Measurements from ENCODE around the gene GNAI2. TPM values are rescaled to one million over a fixed set of nuclear protein-coding genes. Genes with fewer than 3 reads are reported as not detected.
"Not testable (repeated sequence)": the region's sequence is repeated elsewhere in the genome, so short reads cannot be mapped to it uniquely, and the experiment has no call there.

GNAI2 gene
- total RNA-seq, 4 donors from 2014 or later = 157 to 305 (median 241) TPM

- TF ChIP-seq, protein P1, sequence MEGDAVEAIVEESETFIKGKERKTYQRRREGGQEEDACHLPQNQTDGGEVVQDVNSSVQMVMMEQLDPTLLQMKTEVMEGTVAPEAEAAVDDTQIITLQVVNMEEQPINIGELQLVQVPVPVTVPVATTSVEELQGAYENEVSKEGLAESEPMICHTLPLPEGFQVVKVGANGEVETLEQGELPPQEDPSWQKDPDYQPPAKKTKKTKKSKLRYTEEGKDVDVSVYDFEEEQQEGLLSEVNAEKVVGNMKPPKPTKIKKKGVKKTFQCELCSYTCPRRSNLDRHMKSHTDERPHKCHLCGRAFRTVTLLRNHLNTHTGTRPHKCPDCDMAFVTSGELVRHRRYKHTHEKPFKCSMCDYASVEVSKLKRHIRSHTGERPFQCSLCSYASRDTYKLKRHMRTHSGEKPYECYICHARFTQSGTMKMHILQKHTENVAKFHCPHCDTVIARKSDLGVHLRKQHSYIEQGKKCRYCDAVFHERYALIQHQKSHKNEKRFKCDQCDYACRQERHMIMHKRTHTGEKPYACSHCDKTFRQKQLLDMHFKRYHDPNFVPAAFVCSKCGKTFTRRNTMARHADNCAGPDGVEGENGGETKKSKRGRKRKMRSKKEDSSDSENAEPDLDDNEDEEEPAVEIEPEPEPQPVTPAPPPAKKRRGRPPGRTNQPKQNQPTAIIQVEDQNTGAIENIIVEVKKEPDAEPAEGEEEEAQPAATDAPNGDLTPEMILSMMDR (IDR thresholded peaks at IDR 0.05) = no peak
- DNase-seq (ENCODE audit: low spot score) = no peak
- peak; percentile 2 for ATAC-seq (ENCODE audit: low FRiP score)
Measured at GRCh38 chr3:50204804-50205412, 31.1 kb upstream of the GNAI2 start, which contains the start of gene SLC38A3. TSS of gene SLC38A3 (plus strand) at chr3:50205271. CDS start at chr3:50214200, 8,929 bp downstream.

GRCh38 chr3:50205413-50206276 is 30.4 kb upstream of the GNAI2 start:
- no peak for DNase-seq (ENCODE audit: low spot score)
- TF ChIP-seq, protein P1 (IDR thresholded peaks at IDR 0.05) = no peak
- ATAC-seq (ENCODE audit: low FRiP score) = peak; percentile 31

GRCh38 chr3:50207359-50208042 is 28.5 kb upstream of the GNAI2 start:
- ATAC-seq (ENCODE audit: low FRiP score) (no peak), DNase-seq (ENCODE audit: low spot score) (no peak)

DNA sequence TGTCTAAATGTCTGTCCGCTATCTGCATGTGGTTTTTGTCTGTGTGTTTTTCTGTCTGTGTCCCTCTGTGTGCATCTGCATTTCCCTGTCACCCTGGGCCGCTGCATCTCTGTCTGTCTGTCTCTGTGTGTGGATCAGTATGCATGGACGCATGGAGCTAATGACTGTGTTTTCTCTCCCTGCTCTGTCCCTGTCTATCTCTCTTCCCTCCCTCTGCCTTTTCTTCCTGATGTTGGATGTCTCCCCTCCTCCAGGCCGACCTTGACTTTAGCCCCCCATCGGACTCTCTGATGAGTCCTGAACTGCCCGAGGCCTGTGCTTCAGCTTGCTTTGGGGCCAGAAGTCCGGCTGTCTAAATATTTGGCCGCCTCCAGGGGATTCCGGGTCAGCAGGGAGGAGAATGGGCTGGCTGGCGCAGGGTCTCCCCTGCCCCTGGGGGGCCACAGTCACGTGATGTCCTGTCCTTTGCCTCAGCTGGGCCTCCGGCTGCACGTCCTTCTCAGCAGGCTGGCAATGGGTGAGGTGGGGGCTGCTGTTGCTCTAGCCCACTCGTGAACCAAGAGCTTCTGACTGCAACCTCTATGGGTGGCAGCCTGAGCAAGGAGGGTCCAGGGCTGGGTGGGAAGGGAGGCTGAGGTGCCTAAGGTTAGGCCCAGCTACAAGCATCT is 27.2 kb upstream of the GNAI2 start:
- TF ChIP-seq, protein P1 (IDR thresholded peaks at IDR 0.05) = no peak
- no peak for ATAC-seq (ENCODE audit: low FRiP score)

More at GRCh38 chr3:50207359-50208042, 28.5 kb upstream of the GNAI2 start:
- TF ChIP-seq, protein P1 (IDR thresholded peaks at IDR 0.05) = no peak

DNA sequence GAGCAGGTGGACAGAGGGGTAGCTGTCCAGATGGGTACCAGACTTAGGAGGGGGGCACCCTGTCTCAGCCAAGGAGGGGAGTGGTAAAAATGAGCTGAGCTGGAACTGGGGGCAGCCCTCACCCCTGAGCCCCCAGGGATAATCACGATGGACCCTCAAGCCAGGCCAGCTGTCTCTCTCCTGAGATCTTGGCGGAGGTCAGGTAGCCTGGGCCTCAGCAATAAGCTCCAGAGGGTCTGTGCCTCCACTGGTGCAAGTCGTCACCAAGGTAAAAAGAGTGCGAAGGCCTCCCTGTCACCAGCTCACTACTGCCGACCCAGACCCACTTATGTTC is 25.9 kb upstream of the GNAI2 start:
- no peak for ATAC-seq (ENCODE audit: low FRiP score)
- TF ChIP-seq, protein P1 (IDR thresholded peaks at IDR 0.05) = no peak
- DNase-seq (ENCODE audit: low spot score) = no peak

More for the DNA sequence above, 27.2 kb upstream of the GNAI2 start:
- DNase-seq (ENCODE audit: low spot score) = no peak

DNA sequence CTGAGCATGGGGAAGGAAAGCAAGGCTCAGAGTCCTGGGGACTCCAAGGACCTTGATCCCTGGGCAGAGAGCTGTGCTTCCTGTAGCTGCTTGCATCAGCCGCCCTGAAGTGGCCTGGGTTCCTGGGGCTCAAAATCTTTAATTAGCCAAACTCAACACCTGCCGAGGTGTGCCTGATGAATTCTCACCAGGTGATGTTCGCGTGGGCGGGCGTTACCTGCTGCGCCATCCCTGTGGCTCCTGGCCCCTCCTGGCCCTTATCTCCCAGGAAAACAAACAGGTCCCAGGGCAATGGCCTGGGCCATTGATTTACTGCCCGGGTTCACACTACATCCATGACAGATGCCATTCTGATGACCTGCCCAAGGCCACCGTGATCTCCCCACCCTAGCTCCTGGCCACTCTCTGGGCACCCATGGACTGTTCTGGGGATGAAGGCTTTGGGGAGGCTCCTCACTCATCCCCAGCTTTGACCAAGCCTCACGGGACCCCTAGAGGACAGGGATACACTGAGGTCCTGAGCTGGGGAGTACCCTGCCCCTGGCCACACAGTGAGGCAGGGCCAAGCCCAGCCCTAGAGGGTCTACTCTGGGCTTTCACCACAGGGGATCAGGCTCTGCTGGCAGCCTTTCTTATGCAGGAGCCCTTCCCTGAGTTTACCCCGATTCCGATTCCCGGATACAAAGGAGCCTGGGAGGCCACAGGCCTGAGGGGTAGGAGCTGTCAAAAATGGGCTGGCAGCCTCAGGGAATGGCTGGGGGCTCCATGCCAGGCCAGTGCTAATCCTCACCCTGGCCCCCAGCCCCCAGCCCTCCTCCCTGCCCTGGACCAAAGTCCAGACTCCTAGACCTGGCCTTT is 25.3 kb upstream of the GNAI2 start:
- TF ChIP-seq, protein P1 (IDR thresholded peaks at IDR 0.05) = no peak
- ATAC-seq (ENCODE audit: low FRiP score) = no peak
- no peak for DNase-seq (ENCODE audit: low spot score)

- ATAC-seq (ENCODE audit: low FRiP score); DNase-seq (ENCODE audit: low spot score): not testable (repeated sequence)
Measured at GRCh38 chr3:50211368-50211717, 24.7 kb upstream of the GNAI2 start.
